HepG2 (cell line): ENCODE data around the gene ABCA2. TPM values are rescaled to one million over a fixed set of nuclear protein-coding genes. Genes with fewer than 3 reads are reported as not detected.
A peak's percentile ranks its signal among the peaks of the same experiment; 100 is the strongest.

Source experiments
- CENPT ChIP-seq: sonication (generic); formaldehyde crosslinking; IDR thresholded peaks from 2 replicates; pipeline ENCODE4 v1.8.0; 2022; ENCODE audit warnings: low read depth, mild to moderate bottlenecking, moderate library complexity, missing genetic modification reagents
- DNMT3B ChIP-seq: conservative IDR thresholded peaks from 2 replicates; pipeline ENCODE4 v1.6.1; 2016; ENCODE audit warnings: missing biosample characterization, control low read depth
- EHMT2 ChIP-seq: fragments of 200-600 bp; sonication (generic); IDR thresholded peaks from 2 replicates; pipeline ENCODE4 v1.7.0; 2017; ENCODE audit warnings: antibody characterized with exemption, low read depth, low read length, borderline replicate concordance
- ERF ChIP-seq: IDR thresholded peaks from 2 replicates; pipeline ENCODE4 v1.6.1; 2018; ENCODE audit warnings: missing biosample characterization, missing genetic modification reagents
- FOSL2 ChIP-seq: sonication (generic); formaldehyde crosslinking; IDR thresholded peaks from 2 replicates; pipeline ENCODE4 v1.4.0; 2020; ENCODE audit warnings: missing genetic modification reagents
- FOXA1 ChIP-seq, 2 experiments: fragments of 450-650 bp in 1 of 2; sonication (generic) in 1 of 2; formaldehyde crosslinking in 1 of 2; IDR thresholded peaks; 2 replicates each; pipeline versions ENCODE4 v1.4.0 to v1.6.1; 2016 to 2020; ENCODE audit warnings: missing genetic modification reagents in 1 of 2
- GFI1 ChIP-seq: sonication (generic); formaldehyde crosslinking; IDR thresholded peaks from 2 replicates; pipeline ENCODE4 v1.5.0; 2020; ENCODE audit warnings: missing genetic modification reagents, mild to moderate bottlenecking, borderline replicate concordance
- HHEX ChIP-seq: IDR thresholded peaks from 2 replicates; pipeline ENCODE4 v1.6.1; 2016; ENCODE audit warnings: control low read depth
- HNF4G ChIP-seq, 2 experiments: sonication (generic) in 1 of 2; formaldehyde crosslinking in 1 of 2; IDR thresholded peaks; 2 replicates each; pipeline versions ENCODE4 v1.4.0 to v1.6.1; 2011 to 2020; ENCODE audit warnings: borderline replicate concordance in 2 of 2, low read depth in 2 of 2, mild to moderate bottlenecking in 2 of 2, low read length in 1 of 2, missing genetic modification reagents in 1 of 2, moderate library complexity in 1 of 2
- KDM3A ChIP-seq: IDR thresholded peaks from 2 replicates; pipeline ENCODE4 v1.6.1; 2018; ENCODE audit warnings: low read depth, missing compliant biosample characterization
- KDM6A ChIP-seq: IDR thresholded peaks from 2 replicates; pipeline ENCODE4 v1.6.1; 2016; ENCODE audit warnings: low read depth
- KLF15 ChIP-seq: sonication (generic); formaldehyde crosslinking; IDR thresholded peaks from 2 replicates; pipeline ENCODE4 v1.8.1; 2023; ENCODE audit warnings: borderline replicate concordance, mild to moderate bottlenecking, inconsistent platforms, missing genetic modification reagents, mixed read lengths
- MXD1 ChIP-seq: sonication (generic); formaldehyde crosslinking; IDR thresholded peaks from 2 replicates; pipeline ENCODE4 v1.4.0; 2020; ENCODE audit warnings: mild to moderate bottlenecking, missing genetic modification reagents
- NR1H2 ChIP-seq: sonication (generic); formaldehyde crosslinking; IDR thresholded peaks from 2 replicates; pipeline ENCODE4 v1.8.1; 2022; ENCODE audit warnings: low read depth, missing genetic modification reagents, borderline replicate concordance
- PAF1 ChIP-seq: IDR thresholded peaks from 2 replicates; pipeline ENCODE4 v1.6.1; 2016; ENCODE audit warnings: missing genetic modification reagents, missing compliant biosample characterization
- SALL1 ChIP-seq: sonication (generic); formaldehyde crosslinking; IDR thresholded peaks from 2 replicates; pipeline ENCODE4 v1.8.0; 2022; ENCODE audit warnings: mild to moderate bottlenecking, missing genetic modification reagents
- TARDBP ChIP-seq: sonication (generic); formaldehyde crosslinking; IDR thresholded peaks from 2 replicates; pipeline ENCODE4 v1.8.0; 2022; ENCODE audit warnings: mild to moderate bottlenecking, missing genetic modification reagents
- U2AF2 ChIP-seq: fragments of 200-400 bp; formaldehyde crosslinking; IDR thresholded peaks from 2 replicates; pipeline ENCODE4 v1.6.1; 2017; ENCODE audit warnings: low read depth, mild to moderate bottlenecking, low read length
- YEATS4 ChIP-seq: sonication (generic); formaldehyde crosslinking; IDR thresholded peaks from 2 replicates; pipeline ENCODE4 v1.4.0; 2020; ENCODE audit warnings: missing genetic modification reagents, borderline replicate concordance
- ZFY ChIP-seq: sonication (generic); formaldehyde crosslinking; IDR thresholded peaks from 2 replicates; pipeline ENCODE4 v1.4.0; 2020; ENCODE audit warnings: missing genetic modification reagents
- ZKSCAN1 ChIP-seq: fragments of 150-350 bp; IDR thresholded peaks from 2 replicates; pipeline ENCODE4 v1.6.1; 2014; ENCODE audit warnings: low read length
- ZNF121 ChIP-seq: sonication (generic); formaldehyde crosslinking; IDR thresholded peaks from 2 replicates; pipeline ENCODE4 v1.5.0; 2020; ENCODE audit warnings: mild to moderate bottlenecking, missing genetic modification reagents
- ZNF17 ChIP-seq: sonication (generic); formaldehyde crosslinking; IDR thresholded peaks from 2 replicates; pipeline ENCODE4 v1.5.0; 2020; ENCODE audit warnings: mild to moderate bottlenecking, missing genetic modification reagents
- ZNF446 ChIP-seq: sonication (generic); formaldehyde crosslinking; IDR thresholded peaks from 2 replicates; pipeline ENCODE4 v1.5.0; 2020; ENCODE audit warnings: mild to moderate bottlenecking, missing genetic modification reagents
- ZNF510 ChIP-seq: sonication (generic); formaldehyde crosslinking; IDR thresholded peaks from 2 replicates; pipeline ENCODE4 v1.4.0; 2020; ENCODE audit warnings: low read depth, mild to moderate bottlenecking, missing genetic modification reagents
- ZNF549 ChIP-seq: sonication (generic); formaldehyde crosslinking; IDR thresholded peaks from 2 replicates; pipeline ENCODE4 v1.5.0; 2020; ENCODE audit warnings: missing genetic modification reagents
- ZNF761 ChIP-seq: sonication (generic); formaldehyde crosslinking; conservative IDR thresholded peaks from 2 replicates; pipeline ENCODE4 v1.4.0; 2020; ENCODE audit warnings: mild to moderate bottlenecking, missing genetic modification reagents
- ZNF773 ChIP-seq: sonication (generic); formaldehyde crosslinking; IDR thresholded peaks from 2 replicates; pipeline ENCODE4 v1.4.0; 2020; ENCODE audit warnings: missing genetic modification reagents, borderline replicate concordance
- polyA plus RNA-seq, 8 experiments: library from polyadenylated mRNA; depleted of rRNA in 3 of 8; stranded (reverse) in 7 of 8; unstranded in 1 of 8; fragments of >200 nt; fragmentation: Illumina TruSeq in 4 of 8; extraction: Trizol in 4 of 8; gene quantifications; 2 replicates each; pipeline versions ENCODE4 v1.2.1 to v1.2.3, GENCODE V29; 2011 to 2016; ENCODE audit warnings: low read depth in 4 of 8, missing spikeins in 1 of 8, mixed read lengths in 1 of 8; ENCODE audit not compliant: insufficient read depth in 1 of 8
- total RNA-seq, 5 experiments: library from RNA; depleted of rRNA; stranded (reverse); fragments of >200 nt; fragmentation: Illumina TruSeq; extraction: Trizol; gene quantifications; 2 replicates each; pipeline ENCODE4 v1.2.3, GENCODE V29; 2016; ENCODE audit warnings: low read depth in 1 of 5
- TF ChIP-seq, protein P1 (sequence below), 2 experiments: fragments of 450-650 bp in 1 of 2; sonication (generic) in 1 of 2; formaldehyde crosslinking; IDR thresholded peaks; 2 replicates each; pipeline versions ENCODE4 v1.5.0 to v1.8.0; 2020 to 2022; ENCODE audit warnings: mild to moderate bottlenecking in 1 of 2, missing genetic modification reagents in 1 of 2
- TF ChIP-seq, protein P2 (sequence below): IDR thresholded peaks from 2 replicates; pipeline ENCODE4 v1.6.1; 2016

ABCA2 gene
- total and polyA plus RNA-seq, 2 of the 13 experiments (the other 11 are each of a cell fraction or from before 2014, with no cell fraction given), result 2.9 to 19.2 TPM

DNA sequence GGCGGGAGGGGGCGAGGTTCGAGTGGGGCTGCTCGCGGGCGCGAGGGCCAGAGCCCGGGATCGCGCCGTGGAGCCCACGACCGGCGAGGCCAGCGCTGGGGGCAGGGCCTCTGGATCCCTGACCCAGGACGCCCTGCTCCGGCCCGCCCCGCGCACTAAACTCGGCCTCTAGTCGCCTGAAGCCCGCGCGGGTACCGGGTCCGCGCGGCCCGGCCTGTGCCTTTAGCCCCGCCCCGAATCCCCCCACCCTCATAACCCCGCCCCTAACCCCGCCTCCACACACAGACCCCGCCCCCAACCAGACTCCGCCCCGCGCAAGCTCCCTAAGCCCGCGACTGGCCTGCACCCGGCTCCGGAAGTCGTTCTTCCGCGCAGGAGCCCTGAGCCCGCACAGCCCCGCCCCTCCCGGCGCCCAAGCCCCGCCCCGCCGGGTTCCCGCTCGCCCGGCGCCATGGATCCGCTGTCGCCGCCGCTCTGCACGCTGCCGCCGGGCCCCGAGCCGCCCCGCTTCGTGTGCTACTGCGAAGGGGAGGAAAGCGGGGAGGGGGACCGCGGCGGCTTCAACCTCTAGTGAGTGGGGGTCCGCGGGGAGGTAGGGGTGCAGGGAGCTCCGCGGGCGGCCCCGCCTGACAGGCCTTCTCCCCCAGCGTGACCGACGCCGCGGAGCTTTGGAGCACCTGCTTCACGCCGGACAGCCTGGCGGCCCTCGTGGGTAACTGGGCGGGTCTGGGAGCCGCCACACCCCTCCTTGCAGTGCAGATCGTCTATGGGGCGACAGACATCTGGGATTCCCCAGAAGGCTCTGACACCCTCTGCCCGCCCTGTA, 35.8 kb downstream of the ABCA2 start, which contains the start of gene PAXX (continued):
- TF ChIP-seq CENPT (CRISPR knock-in tag), result 0 out of 2 replicates have a peak, but pooled peaks have one; percentile 36
- TF ChIP-seq ZNF446 (CRISPR knock-in tag), result 0 out of 2 replicates have a peak, but pooled peaks have one; percentile 69
- no peak for TF ChIP-seq DNMT3B (CRISPR knock-in tag)
- TF ChIP-seq ZNF761, result no peak
- TF ChIP-seq ZNF121 (CRISPR knock-in tag), result no peak
- no peak for TF ChIP-seq KDM3A
- TF ChIP-seq MXD1 (CRISPR knock-in tag), result peak; percentile 61; the same call in 1 of the 2 replicates
- no peak for TF ChIP-seq ZNF549 (CRISPR knock-in tag)
- peak; percentile 45; the same call in 1 of the 2 replicates for TF ChIP-seq SALL1 (CRISPR knock-in tag)
- TF ChIP-seq KDM6A, result no peak
- TF ChIP-seq PAF1 (CRISPR knock-in tag), result no peak
- TF ChIP-seq FOXA1 (IDR thresholded peaks at IDR 0.05), result no peak
- TF ChIP-seq FOXA1 (CRISPR knock-in tag; IDR thresholded peaks at IDR 0.05), result no peak
- no peak for TF ChIP-seq NR1H2
- peak; percentile 82 for TF ChIP-seq ZFY (CRISPR knock-in tag)
- TF ChIP-seq KLF15, result 0 out of 2 replicates have a peak, but pooled peaks have one; percentile 34
- no peak for TF ChIP-seq FOSL2 (CRISPR knock-in tag)
- no peak for TF ChIP-seq ZKSCAN1
- TF ChIP-seq, protein P1, sequence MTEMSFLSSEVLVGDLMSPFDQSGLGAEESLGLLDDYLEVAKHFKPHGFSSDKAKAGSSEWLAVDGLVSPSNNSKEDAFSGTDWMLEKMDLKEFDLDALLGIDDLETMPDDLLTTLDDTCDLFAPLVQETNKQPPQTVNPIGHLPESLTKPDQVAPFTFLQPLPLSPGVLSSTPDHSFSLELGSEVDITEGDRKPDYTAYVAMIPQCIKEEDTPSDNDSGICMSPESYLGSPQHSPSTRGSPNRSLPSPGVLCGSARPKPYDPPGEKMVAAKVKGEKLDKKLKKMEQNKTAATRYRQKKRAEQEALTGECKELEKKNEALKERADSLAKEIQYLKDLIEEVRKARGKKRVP (CRISPR knock-in tag; IDR thresholded peaks at IDR 0.05), result no peak
- TF ChIP-seq GFI1 (CRISPR knock-in tag), result no peak
- no peak for TF ChIP-seq TARDBP (CRISPR knock-in tag)
- TF ChIP-seq U2AF2, result no peak
- no peak for TF ChIP-seq ZNF510 (CRISPR knock-in tag)
- peak; percentile 63; the same call in 1 of the 2 replicates for TF ChIP-seq ERF (CRISPR knock-in tag)
- no peak for TF ChIP-seq ZNF773 (CRISPR knock-in tag)
- TF ChIP-seq, protein P2, sequence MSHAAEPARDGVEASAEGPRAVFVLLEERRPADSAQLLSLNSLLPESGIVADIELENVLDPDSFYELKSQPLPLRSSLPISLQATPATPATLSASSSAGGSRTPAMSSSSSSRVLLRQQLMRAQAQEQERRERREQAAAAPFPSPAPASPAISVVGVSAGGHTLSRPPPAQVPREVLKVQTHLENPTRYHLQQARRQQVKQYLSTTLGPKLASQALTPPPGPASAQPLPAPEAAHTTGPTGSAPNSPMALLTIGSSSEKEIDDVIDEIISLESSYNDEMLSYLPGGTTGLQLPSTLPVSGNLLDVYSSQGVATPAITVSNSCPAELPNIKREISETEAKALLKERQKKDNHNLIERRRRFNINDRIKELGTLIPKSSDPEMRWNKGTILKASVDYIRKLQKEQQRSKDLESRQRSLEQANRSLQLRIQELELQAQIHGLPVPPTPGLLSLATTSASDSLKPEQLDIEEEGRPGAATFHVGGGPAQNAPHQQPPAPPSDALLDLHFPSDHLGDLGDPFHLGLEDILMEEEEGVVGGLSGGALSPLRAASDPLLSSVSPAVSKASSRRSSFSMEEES, result no peak
- no peak for TF ChIP-seq ZNF17 (CRISPR knock-in tag)
- TF ChIP-seq EHMT2, result no peak
- peak; percentile 46; the same call in 1 of the 2 replicates for TF ChIP-seq YEATS4 (CRISPR knock-in tag)
- TF ChIP-seq HNF4G (IDR thresholded peaks at IDR 0.05; ENCODE audit: borderline replicate concordance, low read depth, low read length), result no peak
- no peak for TF ChIP-seq HNF4G (CRISPR knock-in tag; IDR thresholded peaks at IDR 0.05; ENCODE audit: borderline replicate concordance, low read depth)
- no peak for TF ChIP-seq HHEX
